Central memory CD8-positive, alpha-beta T cell (primary cell): ENCODE results near the gene RPS6KA1.
A peak's percentile ranks its signal among the peaks of the same experiment; 100 is the strongest.

Source experiments
- ATAC-seq: fragments of 150-1000 bp; cut with Tn5 transposase; replicated peaks from 2 replicates; pipeline ENCODE4 v1.10.0; 2022; ENCODE audit warnings: mild to moderate bottlenecking, moderate FRiP score, moderate number of reproducible peaks; ENCODE audit not compliant: poor library complexity, severe bottlenecking; ENCODE audit errors: extremely low read depth
- DNase-seq, 2 donors: peaks; one replicate each; pipeline ENCODE4 v3.0.0; 2021; ENCODE audit warnings: low spot score in 2 of 2
- H3K27ac Mint-ChIP-seq: one replicate; pipeline ENCODE4 v1.8.0; 2022; ENCODE audit warnings: low read depth, mild to moderate bottlenecking, moderate library complexity, mixed read lengths
- H3K27me3 Mint-ChIP-seq: one replicate; pipeline ENCODE4 v1.8.0; 2022; ENCODE audit warnings: mixed read lengths
- H3K36me3 Mint-ChIP-seq: one replicate; pipeline ENCODE4 v1.8.0; 2022; ENCODE audit warnings: mild to moderate bottlenecking, moderate library complexity, mixed read lengths; ENCODE audit not compliant: insufficient read depth
- H3K4me1 Mint-ChIP-seq: one replicate; pipeline ENCODE4 v1.8.0; 2022; ENCODE audit warnings: mixed read lengths
- H3K4me3 Mint-ChIP-seq: one replicate; pipeline ENCODE4 v1.8.0; 2022; ENCODE audit warnings: mild to moderate bottlenecking, moderate library complexity, mixed read lengths
- H3K9me3 Mint-ChIP-seq: one replicate; pipeline ENCODE4 v1.8.0; 2022; ENCODE audit warnings: mixed read lengths

Gene RPS6KA1

GRCh38 chr1:26518355-26518754 is 11.2 kb upstream of the RPS6KA1 start:
- DNase-seq (no peak), ATAC-seq (no peak)
- no peaks in the 10 kb centered on the region for H3K4me1 Mint-ChIP-seq
- H3K4me3 Mint-ChIP-seq, result no peak overlapping the region
- no peak overlapping the region for H3K27ac Mint-ChIP-seq
- no peaks in the 10 kb centered on the region for H3K27me3 Mint-ChIP-seq
- no peaks in the 10 kb centered on the region for H3K36me3 Mint-ChIP-seq
- no peaks in the 10 kb centered on the region for H3K9me3 Mint-ChIP-seq

GRCh38 chr1:26520339-26520738 is 9.2 kb upstream of the RPS6KA1 start:
- Mint-ChIP-seq H3K36me3 (no peaks in the 10 kb centered on the region), H3K27me3 (peaks cover 12% of the 10 kb centered on the region), H3K4me1 (no peaks in the 10 kb centered on the region), H3K9me3 (no peaks in the 10 kb centered on the region), H3K27ac (no peak overlapping the region), H3K4me3 (no peak overlapping the region)
- DNase-seq, result no peak
- no peak for ATAC-seq

- peaks cover 12% of the 10 kb centered on the region for H3K27me3 Mint-ChIP-seq
- no peaks in the 10 kb centered on the region for H3K4me1 Mint-ChIP-seq
- H3K4me3 Mint-ChIP-seq, result no peak overlapping the region
- no peaks in the 10 kb centered on the region for H3K9me3 Mint-ChIP-seq
- no peaks in the 10 kb centered on the region for H3K36me3 Mint-ChIP-seq
- ATAC-seq (no peak), DNase-seq (no peak)
- no peak overlapping the region for H3K27ac Mint-ChIP-seq
Measured at GRCh38 chr1:26521669-26522030, 7.9 kb upstream of the RPS6KA1 start.

GRCh38 chr1:26522073-26522472 is 7.5 kb upstream of the RPS6KA1 start:
- Mint-ChIP-seq H3K27me3 (peaks cover 12% of the 10 kb centered on the region), H3K4me3 (no peak overlapping the region), H3K4me1 (no peaks in the 10 kb centered on the region), H3K27ac (no peak overlapping the region), H3K9me3 (no peaks in the 10 kb centered on the region), H3K36me3 (no peaks in the 10 kb centered on the region)
- DNase-seq, result no peak
- no peak for ATAC-seq

- no peak overlapping the region for H3K27ac Mint-ChIP-seq
- no peaks in the 10 kb centered on the region for H3K9me3 Mint-ChIP-seq
- ATAC-seq, result no peak
- peaks cover 12% of the 10 kb centered on the region for H3K27me3 Mint-ChIP-seq
- DNase-seq, result no peak
- no peak overlapping the region for H3K4me3 Mint-ChIP-seq
- peaks cover 2% of the 10 kb centered on the region for H3K36me3 Mint-ChIP-seq
- H3K4me1 Mint-ChIP-seq, result peaks cover 4% of the 10 kb centered on the region
Measured at GRCh38 chr1:26524181-26524580, 5.4 kb upstream of the RPS6KA1 start.

GRCh38 chr1:26526287-26526686 is 3.3 kb upstream of the RPS6KA1 start:
- Mint-ChIP-seq H3K9me3 (no peaks in the 10 kb centered on the region), H3K36me3 (peaks cover 2% of the 10 kb centered on the region), H3K27me3 (peaks cover 12% of the 10 kb centered on the region), H3K4me1 (peaks cover 20% of the 10 kb centered on the region), H3K27ac (no peak overlapping the region), H3K4me3 (no peak overlapping the region)
- DNase-seq (no peak), ATAC-seq (no peak)

- Mint-ChIP-seq H3K36me3 (peaks cover 2% of the 10 kb centered on the region), H3K27ac (peak overlapping the region; percentile 89)
- no peak for ATAC-seq
Measured at GRCh38 chr1:26529405-26529654, 231 bp upstream of the RPS6KA1 start.

GRCh38 chr1:26530410-26530894 is 891 bp downstream of the RPS6KA1 start:
- Mint-ChIP-seq H3K4me1 (peaks cover 39% of the 10 kb centered on the region), H3K9me3 (no peaks in the 10 kb centered on the region), H3K27ac (peak overlapping the region; percentile 29), H3K36me3 (peaks cover 2% of the 10 kb centered on the region), H3K27me3 (no peaks in the 10 kb centered on the region), H3K4me3 (peak overlapping the region; percentile 83)
- no peak for DNase-seq
- ATAC-seq, result no peak

More at GRCh38 chr1:26529405-26529654, 231 bp upstream of the RPS6KA1 start:
- no peak for DNase-seq
- H3K9me3 Mint-ChIP-seq, result no peaks in the 10 kb centered on the region
- peak overlapping the region; percentile 89 for H3K4me3 Mint-ChIP-seq
- peaks cover 28% of the 10 kb centered on the region for H3K4me1 Mint-ChIP-seq
- H3K27me3 Mint-ChIP-seq, result peaks cover 9% of the 10 kb centered on the region

GRCh38 chr1:26530895-26531598 is 1.5 kb downstream of the RPS6KA1 start:
- ATAC-seq, result no peak
- H3K27ac Mint-ChIP-seq, result peak overlapping the region; percentile 29
- H3K36me3 Mint-ChIP-seq, result peaks cover 2% of the 10 kb centered on the region
- no peaks in the 10 kb centered on the region for H3K27me3 Mint-ChIP-seq
- DNase-seq, result no peak
- H3K4me1 Mint-ChIP-seq, result peaks cover 39% of the 10 kb centered on the region
- H3K4me3 Mint-ChIP-seq, result peak overlapping the region; percentile 83
- H3K9me3 Mint-ChIP-seq, result no peaks in the 10 kb centered on the region

GRCh38 chr1:26531651-26532131 is 2.1 kb downstream of the RPS6KA1 start:
- Mint-ChIP-seq H3K4me1 (peaks cover 39% of the 10 kb centered on the region), H3K27ac (no peak overlapping the region), H3K4me3 (no peak overlapping the region), H3K9me3 (no peaks in the 10 kb centered on the region), H3K36me3 (peaks cover 2% of the 10 kb centered on the region), H3K27me3 (no peaks in the 10 kb centered on the region)
- no peak for ATAC-seq
- DNase-seq, result no peak

- Mint-ChIP-seq H3K27ac (no peak overlapping the region), H3K36me3 (peaks cover under 1% of the 10 kb centered on the region), H3K27me3 (no peaks in the 10 kb centered on the region), H3K4me1 (peaks cover 48% of the 10 kb centered on the region), H3K4me3 (no peak overlapping the region), H3K9me3 (no peaks in the 10 kb centered on the region)
- no peak for DNase-seq
- no peak for ATAC-seq
Measured at GRCh38 chr1:26533951-26534509, 4.5 kb downstream of the RPS6KA1 start.

- H3K4me3 Mint-ChIP-seq, result no peak overlapping the region
- H3K27ac Mint-ChIP-seq, result peak overlapping the region; percentile 12
- no peaks in the 10 kb centered on the region for H3K9me3 Mint-ChIP-seq
- no peak for ATAC-seq
- DNase-seq, result no peak
- H3K4me1 Mint-ChIP-seq, result peaks cover 52% of the 10 kb centered on the region
- H3K36me3 Mint-ChIP-seq, result peaks cover 1% of the 10 kb centered on the region
- no peaks in the 10 kb centered on the region for H3K27me3 Mint-ChIP-seq
Measured at GRCh38 chr1:26535201-26535600, 5.6 kb downstream of the RPS6KA1 start.

GRCh38 chr1:26536081-26536480 is 6.5 kb downstream of the RPS6KA1 start:
- no peak overlapping the region for H3K27ac Mint-ChIP-seq
- H3K9me3 Mint-ChIP-seq, result no peaks in the 10 kb centered on the region
- DNase-seq, result no peak
- peaks cover 1% of the 10 kb centered on the region for H3K36me3 Mint-ChIP-seq
- no peak overlapping the region for H3K4me3 Mint-ChIP-seq
- no peak for ATAC-seq
- peaks cover 46% of the 10 kb centered on the region for H3K4me1 Mint-ChIP-seq
- no peaks in the 10 kb centered on the region for H3K27me3 Mint-ChIP-seq
